Progenitor cell of endocrine pancreas (in vitro differentiated cells): Measurements from ENCODE around the gene ANKRD62. TPM values are rescaled to one million over a fixed set of nuclear protein-coding genes. Genes with fewer than 3 reads are reported as not detected.
"Not testable (repeated sequence)": the region's sequence is repeated elsewhere in the genome, so short reads cannot be mapped to it uniquely, and the experiment has no call there.

Experiments used
- DNase-seq: peaks from one replicate; pipeline ENCODE4 v3.0.0; 2021; ENCODE audit warnings: low spot score; ENCODE audit not compliant: unreplicated experiment
- H3K27ac Mint-ChIP-seq: 2 replicates; pipeline ENCODE4 v1.8.0; 2021; ENCODE audit warnings: mild to moderate bottlenecking, moderate library complexity, mixed read lengths
- H3K27me3 Mint-ChIP-seq: 2 replicates; pipeline ENCODE4 v1.8.0; 2021; ENCODE audit warnings: mixed read lengths
- H3K36me3 Mint-ChIP-seq: 2 replicates; pipeline ENCODE4 v1.8.0; 2022; ENCODE audit warnings: mixed read lengths; ENCODE audit not compliant: insufficient read depth
- H3K4me1 Mint-ChIP-seq: 2 replicates; pipeline ENCODE4 v1.8.0; 2021; ENCODE audit warnings: low read depth, mixed read lengths
- H3K4me3 Mint-ChIP-seq: 2 replicates; pipeline ENCODE4 v1.8.0; 2021; ENCODE audit warnings: low read depth, mild to moderate bottlenecking, moderate library complexity, mixed read lengths
- H3K9me3 Mint-ChIP-seq: 2 replicates; pipeline ENCODE4 v1.8.0; 2021; ENCODE audit warnings: low read depth, mixed read lengths
- CTCF ChIP-seq: fragments of 200-600 bp; sonication (generic); IDR thresholded peaks from one replicate; pipeline ENCODE4 v1.5.0; 2021; ENCODE audit warnings: antibody characterized with exemption, mild to moderate bottlenecking; ENCODE audit not compliant: unreplicated experiment
- total RNA-seq: library from RNA; stranded (reverse); gene quantifications from 2 replicates; pipeline ENCODE4 v1.2.1, GENCODE V29; 2021

ANKRD62 gene
- total RNA-seq, 1 donor from 2014 or later: not detected

GRCh38 chr18:12066910-12067511, 26.6 kb upstream of the ANKRD62 start:
- no peaks in the 10 kb centered on the region for H3K4me1 Mint-ChIP-seq
- no peak overlapping the region for H3K4me3 Mint-ChIP-seq
- peaks cover 5% of the 10 kb centered on the region for H3K27me3 Mint-ChIP-seq
- no peaks in the 10 kb centered on the region for H3K36me3 Mint-ChIP-seq
- no peaks in the 10 kb centered on the region for H3K9me3 Mint-ChIP-seq
- DNase-seq: no peak
- H3K27ac Mint-ChIP-seq: no peak overlapping the region
- TF ChIP-seq CTCF: no peak

GRCh38 chr18:12067671-12068070, 26.0 kb upstream of the ANKRD62 start:
- H3K9me3 Mint-ChIP-seq: no peaks in the 10 kb centered on the region
- no peaks in the 10 kb centered on the region for H3K36me3 Mint-ChIP-seq
- no peak for TF ChIP-seq CTCF
- H3K27ac Mint-ChIP-seq: no peak overlapping the region
- H3K4me1 Mint-ChIP-seq: no peaks in the 10 kb centered on the region
- peaks cover 7% of the 10 kb centered on the region for H3K27me3 Mint-ChIP-seq
- no peak overlapping the region for H3K4me3 Mint-ChIP-seq
- DNase-seq: no peak

- not testable (repeated sequence) for H3K4me1 Mint-ChIP-seq, H3K27ac Mint-ChIP-seq, H3K4me3 Mint-ChIP-seq, H3K27me3 Mint-ChIP-seq, H3K36me3 Mint-ChIP-seq, DNase-seq, H3K9me3 Mint-ChIP-seq
These were observed 25.2 kb upstream of the ANKRD62 start for GRCh38 chr18:12068316-12068949.

GRCh38 chr18:12068950-12069320, 24.7 kb upstream of the ANKRD62 start:
- TF ChIP-seq CTCF: no peak
- Mint-ChIP-seq H3K36me3 (no peaks in the 10 kb centered on the region), H3K27me3 (peaks cover 7% of the 10 kb centered on the region), H3K27ac (no peak overlapping the region), H3K4me3 (no peak overlapping the region), H3K9me3 (no peaks in the 10 kb centered on the region), H3K4me1 (no peaks in the 10 kb centered on the region)
- DNase-seq: no peak

- not testable (repeated sequence) for DNase-seq, H3K36me3 Mint-ChIP-seq, H3K9me3 Mint-ChIP-seq, H3K4me1 Mint-ChIP-seq, H3K27ac Mint-ChIP-seq, H3K4me3 Mint-ChIP-seq
- peaks cover 20% of the 10 kb centered on the region for H3K27me3 Mint-ChIP-seq
These were observed 22.6 kb upstream of the ANKRD62 start for GRCh38 chr18:12071066-12071465.

- Mint-ChIP-seq H3K9me3 (no peaks in the 10 kb centered on the region), H3K27me3 (peaks cover 21% of the 10 kb centered on the region), H3K4me1 (no peaks in the 10 kb centered on the region), H3K27ac (no peak overlapping the region), H3K4me3 (no peak overlapping the region), H3K36me3 (no peaks in the 10 kb centered on the region)
- TF ChIP-seq CTCF: no peak
- no peak for DNase-seq
These were observed 20.6 kb upstream of the ANKRD62 start for GRCh38 chr18:12072996-12073395.
